A549 (cell line): Measurements from ENCODE around the gene ADGRF4. TPM values are rescaled to one million over a fixed set of nuclear protein-coding genes. Genes with fewer than 3 reads are reported as not detected.
"Not testable (repeated sequence)": the region's sequence is repeated elsewhere in the genome, so short reads cannot be mapped to it uniquely, and the experiment has no call there.

Experiments
- ATAC-seq, 2 experiments: fragments of 200-7000 bp in 1 of 2; fragments of >200 bp in 1 of 2; cut with Nextera tagmentation in 1 of 2; cut with Tn5 transposase in 1 of 2; 3 replicates each; pipeline versions ENCODE4 v1.8.0 to v1.9.1; 2018 to 2020; ENCODE audit warnings: mild to moderate bottlenecking in 1 of 2, moderate library complexity in 1 of 2
- CTCF ChIA-PET: fragments of 300-600 bp; sonication (Branson Sonifier 250); formaldehyde crosslinking; extraction: SDS; loops from one replicate; lab custom pipeline; 2021; ENCODE audit warnings: antibody characterized with exemption, inconsistent platforms; lab: Yijun Ruan, JAX
- POLR2A ChIA-PET: fragments of 350-600 bp; formaldehyde crosslinking; extraction: SDS; loops from one replicate; lab custom pipeline; 2021; ENCODE audit warnings: antibody characterized with exemption, inconsistent platforms; lab: Yijun Ruan, JAX
- DNase-seq, 2 experiments: peaks; one replicate each; pipeline versions ENCODE4 v3.0.0 to v3.0.0-alpha.2; 2011 to 2016; ENCODE audit warnings: low read depth in 1 of 2, low spot score in 1 of 2
- FAIRE-seq: peaks from 2 replicates; lab custom pipeline; 2011; peaks lifted over from hg19 to GRCh38; lab: Jason Lieb, UNC
- H3K27ac ChIP-seq, 2 experiments: fragments of >200 bp; sonication (Bioruptor Twin); formaldehyde crosslinking; 3 replicates each; pipeline ENCODE4 v1.5.1; 2016 to 2017
- H3K4me1 ChIP-seq: fragments of >200 bp; sonication (Bioruptor Twin); formaldehyde crosslinking; 3 replicates; pipeline ENCODE4 v1.6.1; 2016
- H3K4me2 ChIP-seq: fragments of >200 bp; sonication (Bioruptor Twin); formaldehyde crosslinking; 3 replicates; pipeline ENCODE4 v1.6.1; 2016
- H3K4me3 ChIP-seq: fragments of >200 bp; sonication (Bioruptor Twin); formaldehyde crosslinking; 3 replicates; pipeline ENCODE4 v1.5.1; 2016
- H3K9me3 ChIP-seq: fragments of >200 bp; sonication (Bioruptor Twin); formaldehyde crosslinking; 3 replicates; pipeline ENCODE4 v1.6.1; 2016
- BCL3 ChIP-seq: fragments of >200 bp; sonication (Bioruptor Twin); formaldehyde crosslinking; IDR thresholded peaks from 3 replicates; pipeline ENCODE4 v1.6.1; 2016
- CEBPB ChIP-seq, 2 experiments: fragments of >200 bp in 1 of 2; sonication (Bioruptor Twin) in 1 of 2; formaldehyde crosslinking in 1 of 2; IDR thresholded peaks; 2 replicates each; pipeline ENCODE4 v1.6.1; 2012 to 2016
- CHD2 ChIP-seq: fragments of 150-350 bp; IDR thresholded peaks from 2 replicates; pipeline ENCODE4 v1.6.1; 2014; ENCODE audit warnings: low read length; ENCODE audit not compliant: partially characterized antibody
- EHMT2 ChIP-seq: fragments of 200-600 bp; sonication (generic); IDR thresholded peaks from 2 replicates; pipeline ENCODE4 v1.6.1; 2016; ENCODE audit warnings: antibody characterized with exemption, low read depth, mild to moderate bottlenecking, moderate library complexity
- FOSL2 ChIP-seq, 2 experiments: fragments of 450-650 bp in 1 of 2; fragments of >200 bp in 1 of 2; sonication (Bioruptor Twin) in 1 of 2; formaldehyde crosslinking; IDR thresholded peaks; 2 replicates each; pipeline versions ENCODE4 v1.5.0 to v1.6.1; 2016 to 2020; ENCODE audit warnings: mild to moderate bottlenecking in 1 of 2, moderate library complexity in 1 of 2
- HEYL ChIP-seq: fragments of 250-450 bp; sonication (Bioruptor Pico); IDR thresholded peaks from 2 replicates; pipeline ENCODE4 v1.8.0; 2021; ENCODE audit warnings: mild to moderate bottlenecking, moderate library complexity
- HMGXB4 ChIP-seq: fragments of 250-450 bp; sonication (Bioruptor Pico); IDR thresholded peaks from 2 replicates; pipeline ENCODE4 v1.5.0; 2021; ENCODE audit warnings: mild to moderate bottlenecking, moderate library complexity, borderline replicate concordance
- JUNB ChIP-seq: fragments of >200 bp; sonication (Bioruptor Twin); formaldehyde crosslinking; IDR thresholded peaks from 2 replicates; pipeline ENCODE4 v1.6.1; 2016
- MAFK ChIP-seq: fragments of 450-650 bp; IDR thresholded peaks from 2 replicates; pipeline ENCODE4 v1.6.1; 2014; ENCODE audit not compliant: partially characterized antibody
- MAZ ChIP-seq: fragments of 150-350 bp; IDR thresholded peaks from 2 replicates; pipeline ENCODE4 v1.6.1; 2014; ENCODE audit warnings: antibody characterized with exemption, low read depth, low read length, borderline replicate concordance
- PBX3 ChIP-seq: IDR thresholded peaks from 2 replicates; pipeline ENCODE4 v1.6.1; 2012
- POLR2A ChIP-seq: IDR thresholded peaks from 2 replicates; pipeline ENCODE4 v1.6.1; 2012; ENCODE audit warnings: mild to moderate bottlenecking, low read length
- RARB ChIP-seq: fragments of 250-450 bp; sonication (Bioruptor Pico); IDR thresholded peaks from 2 replicates; pipeline ENCODE4 v1.8.0; 2021; ENCODE audit warnings: mild to moderate bottlenecking, moderate library complexity
- ZC3H11A ChIP-seq: fragments of 450-650 bp; IDR thresholded peaks from 2 replicates; pipeline ENCODE4 v1.6.1; 2014; ENCODE audit warnings: antibody characterized with exemption, mild to moderate bottlenecking
- ZNF302 ChIP-seq: fragments of 250-450 bp; sonication (Bioruptor Pico); IDR thresholded peaks from 2 replicates; pipeline ENCODE4 v1.9.0; 2021; ENCODE audit warnings: inconsistent platforms, mild to moderate bottlenecking, moderate library complexity
- WGBS: methylation state at CpG from one replicate; pipeline ENCODE4 v1.1.6; 2017; ENCODE audit errors: missing lambda C conversion rate; 5-methylcytosine and 5-hydroxymethylcytosine counted together
- polyA plus RNA-seq, 4 experiments: library from polyadenylated mRNA; depleted of rRNA in 3 of 4; stranded (reverse); fragments of >200 nt; fragmentation: RNase III in 1 of 4; extraction: RNeasy Plus Mini Kit Qiagen cat#74134 plus additional on column Dnase treatment in 1 of 4; gene quantifications; 2 replicates in 3 of 4; 3 replicates in 1 of 4; pipeline ENCODE4 v1.2.3, GENCODE V29; 2011 to 2017

The ADGRF4 gene
- polyA plus RNA-seq, 2 of the 4 experiments (the other 2 are of a cell fraction), result 5.8 to 9.2 TPM

- CTCF ChIA-PET, result interaction anchor here (0.6 to 1.4 kb wide), 3 partner anchors 38 to 1386 kb away, joined by 3 to 5 read pairs (median 3); no protein-coding TSS in a partner anchor
Observed at GRCh38 chr6:47737406-47737805, 39.0 kb downstream of the ADGRF4 start.

GRCh38 chr6:47740714-47741113 is 42.3 kb downstream of the ADGRF4 start:
- H3K4me2 ChIP-seq, result no peak overlapping the region
- no peak overlapping the region for H3K27ac ChIP-seq
- no peak overlapping the region for H3K4me3 ChIP-seq
- ATAC-seq, result no peak
- CTCF ChIA-PET, result interaction anchor here (1.8 kb wide), 1 partner anchor 39 kb away, joined by 7 read pairs; no protein-coding TSS in a partner anchor
- peaks cover 15% of the 10 kb centered on the region for H3K4me1 ChIP-seq
- DNase-seq, result peak in 1 of 2 experiments; percentile 1
- no peak for TF ChIP-seq RARB (CRISPR knock-in tag)
- TF ChIP-seq ZC3H11A, result no peak
- TF ChIP-seq CEBPB (IDR thresholded peaks at IDR 0.05), result no peak
- TF ChIP-seq MAFK, result no peak
- TF ChIP-seq HMGXB4 (CRISPR knock-in tag), result no peak
- TF ChIP-seq PBX3, result no peak
- TF ChIP-seq, all 56 proteins: peak for 0
- WGBS, result 30% methylated on average over 1 of the region's 1 CpG
- POLR2A ChIA-PET, result no interaction called here
- FAIRE-seq, result no peak
- no peaks in the 10 kb centered on the region for H3K9me3 ChIP-seq

More at GRCh38 chr6:47737406-47737805, 39.0 kb downstream of the ADGRF4 start:
- POLR2A ChIA-PET, result no interaction called here
- H3K4me1 ChIP-seq, result peaks cover 12% of the 10 kb centered on the region
- WGBS, result 96% methylated on average over 2 of the region's 2 CpGs
- H3K4me3 ChIP-seq, result no peak overlapping the region
- no peak overlapping the region for H3K4me2 ChIP-seq
- H3K27ac ChIP-seq, result no peak overlapping the region
- H3K9me3 ChIP-seq, result no peaks in the 10 kb centered on the region
- TF ChIP-seq POLR2A, result no peak
- no peak for DNase-seq
- no peak for ATAC-seq
- FAIRE-seq, result no peak

GRCh38 chr6:47741807-47742206 is 43.4 kb downstream of the ADGRF4 start:
- Histone ChIP-seq H3K4me1 (peaks cover 15% of the 10 kb centered on the region), H3K4me2 (peak overlapping the region; percentile 43)
- CTCF ChIA-PET, result interaction anchor here (1.8 kb wide), 1 partner anchor 38 kb away, joined by 7 read pairs; no protein-coding TSS in a partner anchor
- ATAC-seq, result peak; percentile 24 to 41; a peak in 3 of 6 replicates
- 43% methylated on average over 2 of the region's 2 CpGs for WGBS
- TF ChIP-seq FOSL2 (IDR thresholded peaks at IDR 0.05), result peak; percentile 75
- peak; percentile 55 for TF ChIP-seq FOSL2 (CRISPR knock-in tag; IDR thresholded peaks at IDR 0.05)
- no peak for TF ChIP-seq HEYL (CRISPR knock-in tag)
- no peak for TF ChIP-seq MAZ
- TF ChIP-seq CHD2, result no peak
- TF ChIP-seq JUNB, result peak; percentile 61; the same call in 1 of the 2 replicates
- TF ChIP-seq BCL3, result no peak
- TF ChIP-seq ZNF302 (CRISPR knock-in tag), result no peak
- TF ChIP-seq, all 56 proteins: peak for 2
- DNase-seq (peak; percentile 4 to 19), FAIRE-seq (no peak)
- POLR2A ChIA-PET, result no interaction called here
- no peak overlapping the region for H3K27ac ChIP-seq
- H3K9me3 ChIP-seq, result no peaks in the 10 kb centered on the region
- no peak overlapping the region for H3K4me3 ChIP-seq

- Histone ChIP-seq H3K4me1 (peaks cover 15% of the 10 kb centered on the region), H3K9me3 (no peaks in the 10 kb centered on the region), H3K4me3 (no peak overlapping the region), H3K27ac (no peak overlapping the region), H3K4me2 (no peak overlapping the region)
- CTCF ChIA-PET, result interaction anchor here (1.7 kb wide), 1 partner anchor 9 kb away, joined by 5 read pairs; no protein-coding TSS in a partner anchor
- DNase-seq (peak in 1 of 2 experiments; percentile 13), ATAC-seq (no peak), FAIRE-seq (no peak)
- TF ChIP-seq RARB (CRISPR knock-in tag), result no peak
- TF ChIP-seq EHMT2, result no peak
- 0 out of 2 replicates have a peak, but pooled peaks have one; percentile 14 for TF ChIP-seq JUNB
- POLR2A ChIA-PET, result no interaction called here
Observed at GRCh38 chr6:47743744-47744143, 45.4 kb downstream of the ADGRF4 start.

GRCh38 chr6:47745269-47745668 is 46.9 kb downstream of the ADGRF4 start:
- H3K27ac ChIP-seq, H3K9me3 ChIP-seq, DNase-seq, ATAC-seq, H3K4me2 ChIP-seq, H3K4me3 ChIP-seq, FAIRE-seq, POLR2A ChIA-PET: not testable (repeated sequence)
- CTCF ChIA-PET, result interaction anchor here (1.1 to 1.7 kb wide), 2 partner anchors 8 to 11 kb away, joined by 3 to 5 read pairs; no protein-coding TSS in a partner anchor
- H3K4me1 ChIP-seq, result peaks cover 15% of the 10 kb centered on the region
- 75% methylated on average over 3 of the region's 3 CpGs for WGBS
